ENCODE results near the gene GPX1.

DNA sequence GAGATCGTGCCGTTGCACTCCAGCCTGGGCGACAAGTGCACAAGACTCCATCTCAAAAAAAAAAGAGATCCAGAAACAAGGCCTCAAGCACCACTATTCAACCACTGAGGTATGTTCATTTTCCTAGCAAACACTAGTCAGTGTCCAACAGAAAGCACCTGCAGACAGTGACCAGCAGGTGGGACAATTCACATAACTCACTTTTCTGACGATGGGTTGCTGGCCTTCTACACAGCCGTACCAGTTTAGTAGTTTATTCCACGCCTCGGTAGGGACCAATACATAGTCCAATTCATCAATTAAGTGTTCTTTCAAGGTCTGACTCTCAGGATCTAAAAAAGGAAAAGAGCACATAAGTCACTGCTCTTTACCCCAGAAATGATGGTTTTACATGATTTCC, 30.7 kb downstream of the GPX1 start:
- no peak for TF ChIP-seq POLR2AphosphoS5 (IDR thresholded peaks at IDR 0.05)
- no peak for TF ChIP-seq POLR2A (IDR thresholded peaks at IDR 0.05)
- TF ChIP-seq, protein P1, sequence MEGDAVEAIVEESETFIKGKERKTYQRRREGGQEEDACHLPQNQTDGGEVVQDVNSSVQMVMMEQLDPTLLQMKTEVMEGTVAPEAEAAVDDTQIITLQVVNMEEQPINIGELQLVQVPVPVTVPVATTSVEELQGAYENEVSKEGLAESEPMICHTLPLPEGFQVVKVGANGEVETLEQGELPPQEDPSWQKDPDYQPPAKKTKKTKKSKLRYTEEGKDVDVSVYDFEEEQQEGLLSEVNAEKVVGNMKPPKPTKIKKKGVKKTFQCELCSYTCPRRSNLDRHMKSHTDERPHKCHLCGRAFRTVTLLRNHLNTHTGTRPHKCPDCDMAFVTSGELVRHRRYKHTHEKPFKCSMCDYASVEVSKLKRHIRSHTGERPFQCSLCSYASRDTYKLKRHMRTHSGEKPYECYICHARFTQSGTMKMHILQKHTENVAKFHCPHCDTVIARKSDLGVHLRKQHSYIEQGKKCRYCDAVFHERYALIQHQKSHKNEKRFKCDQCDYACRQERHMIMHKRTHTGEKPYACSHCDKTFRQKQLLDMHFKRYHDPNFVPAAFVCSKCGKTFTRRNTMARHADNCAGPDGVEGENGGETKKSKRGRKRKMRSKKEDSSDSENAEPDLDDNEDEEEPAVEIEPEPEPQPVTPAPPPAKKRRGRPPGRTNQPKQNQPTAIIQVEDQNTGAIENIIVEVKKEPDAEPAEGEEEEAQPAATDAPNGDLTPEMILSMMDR (IDR thresholded peaks at IDR 0.05) = peak in 3 of 5 experiments; percentile 9 to 33 (median 22)
- no peak for TF ChIP-seq EP300 (IDR thresholded peaks at IDR 0.05; ENCODE audit: low read depth)
